ENCODE results near the gene SLC25A12.
"Not testable (repeated sequence)": the region's sequence is repeated elsewhere in the genome, so short reads cannot be mapped to it uniquely, and the experiment has no call there.

The SLC25A12 gene

GRCh38 chr2:171822525-171823322, 71.3 kb downstream of the SLC25A12 start:
- DNase-seq (ENCODE audit: low read depth) = no peak

DNA sequence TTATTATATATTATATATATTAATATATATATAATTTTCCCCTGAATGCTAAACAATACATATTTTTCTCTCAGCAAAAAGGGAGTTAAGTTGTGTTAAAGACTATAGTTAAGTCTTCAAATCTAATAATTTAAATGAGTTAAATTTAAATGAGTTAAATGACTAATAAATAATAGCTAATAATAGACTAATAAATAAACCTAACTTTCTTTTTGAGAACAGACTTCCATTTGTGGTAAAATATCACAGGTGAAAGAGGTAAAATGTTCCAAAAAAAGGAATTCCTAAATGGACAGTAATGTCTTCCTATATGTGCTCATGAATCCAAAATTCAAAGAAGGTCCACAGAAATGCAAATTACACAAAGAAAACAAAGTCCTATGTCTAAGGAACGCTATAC, 74.6 kb downstream of the SLC25A12 start:
- no peak for DNase-seq (ENCODE audit: low read depth)

GRCh38 chr2:171814883-171815282, 79.2 kb downstream of the SLC25A12 start:
- no peak for DNase-seq (ENCODE audit: low read depth)

GRCh38 chr2:171814174-171814573, 79.9 kb downstream of the SLC25A12 start:
- DNase-seq (ENCODE audit: low read depth) = no peak

DNA sequence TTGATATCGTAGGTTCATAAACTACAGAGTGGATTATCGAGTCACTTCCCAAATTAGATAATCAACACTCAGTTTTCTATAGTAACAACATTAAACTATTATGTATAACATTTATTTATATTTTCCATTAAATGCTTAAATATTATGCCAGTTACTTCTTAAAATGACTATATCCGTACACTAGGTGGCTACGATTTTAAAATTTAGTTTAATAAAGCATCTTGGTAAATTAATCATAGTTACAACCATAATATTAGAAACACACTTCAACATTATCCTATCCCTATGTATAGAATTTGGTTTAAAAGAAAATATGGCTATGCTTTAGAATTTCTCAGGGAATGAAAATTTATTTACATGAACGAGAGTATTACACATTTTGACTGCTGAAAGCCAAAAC, 80.3 kb downstream of the SLC25A12 start:
- DNase-seq (ENCODE audit: low read depth) = no peak

GRCh38 chr2:171813126-171813525, 80.9 kb downstream of the SLC25A12 start:
- DNase-seq (ENCODE audit: low read depth) = no peak

- no peak for DNase-seq (ENCODE audit: low read depth)
Observed at GRCh38 chr2:171811245-171811628, 82.8 kb downstream of the SLC25A12 start.

DNA sequence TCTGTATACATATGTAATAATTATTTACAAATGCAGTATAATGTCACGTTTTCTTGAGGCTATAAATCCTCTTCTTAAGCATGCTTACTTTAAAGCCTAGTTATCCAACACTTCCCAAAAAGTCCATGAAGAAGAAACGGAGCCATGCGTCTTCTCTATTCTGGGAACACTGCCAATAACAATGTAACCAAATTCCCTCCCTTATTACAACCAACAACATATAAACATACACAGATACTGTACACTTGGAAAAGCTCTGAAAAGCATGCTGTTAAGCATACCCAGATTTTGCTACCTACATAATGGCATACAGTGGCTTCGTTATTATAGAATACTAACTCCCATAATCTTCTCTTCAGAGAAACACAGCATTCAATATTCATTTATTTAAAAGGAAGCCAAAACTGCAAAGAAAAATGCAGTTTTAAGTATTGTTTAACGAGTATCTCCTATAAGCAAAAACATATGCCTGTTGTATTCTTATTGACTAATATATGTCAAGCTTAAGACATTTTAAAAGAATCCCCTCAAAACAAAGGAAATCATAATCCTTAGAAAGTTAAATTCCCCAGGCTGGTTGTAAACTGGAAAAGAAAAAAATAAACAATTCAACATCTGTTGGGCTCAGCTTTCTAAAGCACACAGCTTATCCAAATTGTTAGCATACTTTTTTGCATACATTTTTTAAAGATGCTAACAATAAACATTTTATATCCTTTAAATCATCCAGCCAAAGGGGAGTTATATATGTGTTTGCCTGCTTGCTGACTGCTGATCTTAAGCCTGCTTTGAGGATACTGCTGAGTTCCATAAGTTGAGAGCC, 83.4 kb downstream of the SLC25A12 start:
- DNase-seq (ENCODE audit: low read depth) = no peak

GRCh38 chr2:171808885-171809284, 85.2 kb downstream of the SLC25A12 start:
- not testable (repeated sequence) for DNase-seq (ENCODE audit: low read depth)

DNA sequence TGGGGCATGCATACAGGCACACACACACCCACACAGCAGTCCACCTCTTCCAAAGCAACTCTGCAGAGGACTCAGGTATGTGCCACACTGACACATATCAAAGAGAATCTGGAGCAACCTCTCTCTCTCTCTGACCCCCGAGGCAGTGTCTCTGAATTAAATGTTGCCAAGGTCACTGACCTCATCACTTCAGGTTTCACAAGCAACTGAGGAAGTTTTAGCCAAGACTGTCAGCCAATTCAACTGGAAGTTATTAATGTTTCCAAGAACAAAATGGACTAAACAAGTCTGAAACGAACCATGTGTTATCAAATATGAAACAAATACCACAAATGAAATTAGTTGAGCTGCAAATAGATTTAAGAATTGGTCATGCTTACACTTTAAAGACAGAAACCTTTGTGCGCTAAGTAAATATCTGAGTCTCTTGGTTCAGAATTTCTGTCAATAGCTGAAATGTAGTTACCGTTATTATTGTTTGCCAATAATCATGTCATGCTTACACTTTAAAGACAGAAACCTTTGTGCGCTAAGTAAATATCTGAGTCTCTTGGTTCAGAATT, 86.1 kb downstream of the SLC25A12 start:
- DNase-seq (ENCODE audit: low read depth) = no peak

DNA sequence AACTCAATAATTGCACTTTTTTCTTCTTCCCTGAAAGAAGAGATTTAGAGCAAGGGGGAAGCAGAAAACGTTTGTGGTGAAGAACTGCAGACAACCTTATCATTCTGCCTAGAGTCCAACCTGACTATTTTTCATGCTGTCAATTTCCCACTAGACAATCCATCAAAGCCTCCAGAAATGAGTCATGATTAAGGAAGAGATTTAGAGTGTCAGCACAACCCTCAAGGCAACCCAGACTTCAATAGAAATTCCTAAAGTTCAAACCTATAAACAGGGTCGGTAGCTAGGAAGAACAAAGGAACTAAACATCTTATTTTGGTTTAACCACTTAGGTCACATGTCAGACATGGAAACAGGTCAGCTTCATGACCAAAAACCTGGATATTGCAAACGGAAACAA, 86.9 kb downstream of the SLC25A12 start:
- DNase-seq (ENCODE audit: low read depth) = no peak

DNA sequence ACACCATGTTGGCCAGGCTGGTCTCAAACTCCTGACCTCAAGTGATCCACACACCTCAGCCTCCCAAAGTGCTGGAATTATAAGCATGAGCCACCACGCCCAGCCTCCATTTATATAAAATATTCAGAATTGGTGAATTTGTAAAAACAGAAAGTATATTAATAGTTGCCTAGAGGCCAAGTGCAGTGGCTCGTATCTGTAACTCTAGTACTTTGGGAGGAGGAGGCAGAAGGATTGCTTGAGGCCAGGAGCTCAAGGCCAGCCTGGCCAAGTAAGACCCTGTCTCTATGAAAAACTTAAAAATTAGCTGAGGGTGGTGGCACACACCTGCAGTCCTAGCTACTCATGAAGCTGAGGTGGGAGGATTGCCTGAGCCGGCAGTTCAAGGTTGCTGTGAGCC, 89.6 kb downstream of the SLC25A12 start:
- no peak for DNase-seq (ENCODE audit: low read depth)

GRCh38 chr2:171803757-171804156, 90.3 kb downstream of the SLC25A12 start:
- DNase-seq (ENCODE audit: low read depth) = no peak

DNA sequence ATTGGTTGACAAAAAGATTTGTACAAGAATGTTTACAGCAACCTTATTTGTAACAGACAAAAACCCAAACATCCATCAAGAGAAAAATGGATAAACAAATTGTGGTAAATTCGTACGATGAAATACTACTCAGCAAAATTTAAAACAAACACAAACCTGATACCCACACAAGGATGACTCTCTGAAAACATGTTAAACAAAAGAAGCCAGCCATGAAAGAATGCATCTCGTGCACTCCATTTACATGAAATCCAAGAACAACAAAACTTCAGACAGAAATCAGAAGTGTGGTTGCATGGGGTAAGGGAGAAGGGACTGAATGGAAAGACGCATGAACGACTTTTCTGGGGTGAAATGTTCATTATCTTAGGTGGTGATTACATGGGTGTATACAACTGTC, 93.4 kb downstream of the SLC25A12 start:
- DNase-seq (ENCODE audit: low read depth) = no peak

DNA sequence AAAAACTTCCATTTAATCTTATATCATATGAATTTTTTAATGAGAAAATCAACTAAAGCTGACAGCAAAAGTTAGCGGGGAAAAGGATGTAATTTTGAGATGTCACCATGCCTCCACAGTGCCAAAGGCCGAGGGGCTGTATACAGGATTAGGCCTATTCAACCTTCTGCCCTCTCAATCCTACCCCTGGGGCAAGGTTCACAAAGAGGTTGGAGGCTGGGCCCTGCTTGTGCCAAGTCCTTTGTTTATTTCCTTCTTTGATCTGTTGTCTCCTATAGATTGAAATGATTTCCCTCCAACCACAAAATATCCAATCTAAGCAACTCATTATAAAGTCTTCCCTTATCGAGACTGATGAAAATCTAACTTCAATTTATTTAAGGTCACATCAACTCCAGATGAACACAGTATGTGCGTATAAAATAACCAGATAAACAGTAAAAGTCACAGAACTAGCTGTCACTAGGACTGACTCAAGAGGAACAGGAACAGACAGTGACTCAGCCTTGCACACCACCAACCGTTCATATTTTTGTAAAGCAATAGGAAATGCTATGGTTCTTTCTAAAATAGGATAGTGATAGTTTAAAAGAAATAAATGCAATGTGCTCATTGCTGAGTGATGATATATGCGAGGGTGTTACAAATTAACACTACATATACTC, 95.8 kb downstream of the SLC25A12 start:
- no peak for DNase-seq (ENCODE audit: low read depth)

DNA sequence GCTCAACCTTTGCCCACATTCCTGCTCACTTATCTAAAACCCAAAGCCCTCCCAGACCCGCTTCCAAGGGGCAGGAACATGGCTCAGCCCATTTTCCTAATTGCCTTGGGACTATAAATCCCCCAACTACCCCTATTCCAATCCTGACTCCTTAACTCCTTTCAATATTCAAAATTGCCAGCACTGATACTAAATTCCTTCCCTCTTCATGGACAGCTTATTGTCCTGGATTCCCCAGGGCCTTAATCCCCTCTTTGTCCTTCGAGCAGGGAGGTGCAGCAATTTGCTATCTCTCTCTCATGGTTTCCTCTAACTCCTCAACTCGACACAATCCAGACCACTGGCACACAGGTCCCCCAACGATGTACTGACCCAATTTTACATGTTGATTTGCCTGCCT, 99.1 kb downstream of the SLC25A12 start:
- no peak for DNase-seq (ENCODE audit: low read depth)

GRCh38 chr2:171793691-171794678, 100.1 kb downstream of the SLC25A12 start:
- DNase-seq (ENCODE audit: low read depth) = no peak

- DNase-seq (ENCODE audit: low read depth) = no peak
Observed at GRCh38 chr2:171792886-171793580, 101.0 kb downstream of the SLC25A12 start.

- DNase-seq (ENCODE audit: low read depth) = no peak
Observed at GRCh38 chr2:171792157-171792556, 101.9 kb downstream of the SLC25A12 start.

DNA sequence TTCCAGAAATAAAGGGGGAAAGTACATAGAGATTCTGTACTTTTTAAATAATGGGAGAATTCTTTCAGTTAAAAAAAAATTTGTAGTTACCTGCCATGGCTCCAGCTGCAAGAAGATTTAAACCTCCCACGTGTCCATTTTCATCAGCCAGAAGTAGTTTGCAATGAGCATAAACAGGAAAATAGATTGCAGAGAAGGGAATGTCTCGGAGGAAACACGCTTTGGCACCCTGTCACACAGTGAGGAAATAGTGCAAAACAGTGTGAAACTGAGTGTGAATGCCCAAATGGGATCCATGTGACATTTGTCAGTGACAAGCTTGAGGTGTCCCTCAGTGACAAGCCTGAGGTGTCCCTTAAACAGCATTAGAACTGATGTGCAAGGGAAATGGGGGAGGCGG, 102.7 kb downstream of the SLC25A12 start:
- no peak for DNase-seq (ENCODE audit: low read depth)

- no peak for DNase-seq (ENCODE audit: low read depth)
Observed at GRCh38 chr2:171789956-171790355, 104.1 kb downstream of the SLC25A12 start.

All from activated T-helper 1 cell treated with Interleukin-2 at 50 U/mL for 16 hours (primary cell).